NCI-H460 (cell line): ENCODE data around the gene TINAGL1. TPM values are rescaled to one million over a fixed set of nuclear protein-coding genes. Genes with fewer than 3 reads are reported as not detected.

Experiments
- DNase-seq: peaks from one replicate; pipeline ENCODE4 v3.0.0-alpha.2; 2016; ENCODE audit warnings: low read depth; ENCODE audit errors: extremely low read depth
- total RNA-seq: library from RNA; depleted of rRNA; stranded (reverse); fragments of >200 nt; shearing (Covaris generic); gene quantifications from 2 replicates; pipeline ENCODE4 v1.2.3, GENCODE V29; 2014

TINAGL1 gene
- total RNA-seq, 1 experiment from 2014 or later, result 0.27 TPM

GRCh38 chr1:31567956-31568570 is 8.3 kb upstream of the TINAGL1 start:
- no peak for DNase-seq

- no peak for DNase-seq
These were observed 7.3 kb upstream of the TINAGL1 start for GRCh38 chr1:31568895-31569595.

GRCh38 chr1:31569596-31570173 is 6.6 kb upstream of the TINAGL1 start:
- DNase-seq, result no peak

- no peak for DNase-seq
These were observed 6.1 kb upstream of the TINAGL1 start for GRCh38 chr1:31570228-31570627.

GRCh38 chr1:31570906-31571305 is 5.4 kb upstream of the TINAGL1 start:
- DNase-seq, result no peak

GRCh38 chr1:31571340-31572295 is 4.7 kb upstream of the TINAGL1 start:
- DNase-seq, result no peak

GRCh38 chr1:31572323-31573104 is 3.8 kb upstream of the TINAGL1 start:
- DNase-seq, result no peak

- DNase-seq, result no peak
These were observed 3.1 kb upstream of the TINAGL1 start for GRCh38 chr1:31573261-31573660.

GRCh38 chr1:31574749-31575368 is 1.5 kb upstream of the TINAGL1 start:
- DNase-seq, result no peak

- DNase-seq, result no peak
These were observed 760 bp upstream of the TINAGL1 start for GRCh38 chr1:31575369-31576140.

GRCh38 chr1:31576743-31577455 is 584 bp downstream of the TINAGL1 start:
- DNase-seq, result no peak

- DNase-seq, result no peak
These were observed 1.3 kb downstream of the TINAGL1 start for GRCh38 chr1:31577515-31578192.

- no peak for DNase-seq
These were observed 3.1 kb downstream of the TINAGL1 start for GRCh38 chr1:31579374-31579773.

GRCh38 chr1:31580513-31580870 is 4.2 kb downstream of the TINAGL1 start:
- DNase-seq, result no peak

GRCh38 chr1:31580891-31581603 is 4.7 kb downstream of the TINAGL1 start:
- no peak for DNase-seq

GRCh38 chr1:31581821-31582810 is 5.8 kb downstream of the TINAGL1 start:
- DNase-seq, result no peak
